CD14-positive monocyte (primary cell): ENCODE results near the gene SPRN. TPM values are rescaled to one million over a fixed set of nuclear protein-coding genes. Genes with fewer than 3 reads are reported as not detected.

ENCODE experiments used
- DNase-seq, 3 donors: peaks; one replicate each; pipeline ENCODE4 v3.0.0-alpha.2; 2011 to 2022
- H2AFZ ChIP-seq: 2 replicates; pipeline ENCODE4 v1.6.0; 2012; ENCODE audit warnings: mild to moderate bottlenecking, low read depth, low read length, inconsistent platforms; ENCODE audit not compliant: insufficient read depth, poor library complexity, severe bottlenecking
- H3K27ac ChIP-seq, 2 donors: 1 replicate in 1 of 2; 2 replicates in 1 of 2; pipeline ENCODE4 v1.5.1; 2012 to 2013; ENCODE audit warnings: low read length in 2 of 2, control low read depth in 1 of 2, inconsistent platforms in 1 of 2, low read depth in 1 of 2, mild to moderate bottlenecking in 1 of 2
- H3K27me3 ChIP-seq, 2 donors: one replicate each; pipeline versions ENCODE4 v1.6.0 to v1.6.1; 2011 to 2013; ENCODE audit warnings: low read length in 2 of 2; ENCODE audit not compliant: control insufficient read depth in 2 of 2, insufficient read depth in 2 of 2
- H3K36me3 ChIP-seq, 2 donors: replicated peaks in 1 of 2; 1 replicate in 1 of 2; 2 replicates in 1 of 2; pipeline versions ENCODE4 v1.5.1 to v1.6.1; 2012 to 2013; ENCODE audit warnings: low read length in 2 of 2, control low read depth in 1 of 2, inconsistent platforms in 1 of 2, mild to moderate bottlenecking in 1 of 2; ENCODE audit not compliant: insufficient read depth in 2 of 2, control insufficient read depth in 1 of 2
- H3K4me1 ChIP-seq, 2 donors: 1 replicate in 1 of 2; 2 replicates in 1 of 2; pipeline versions ENCODE4 v1.5.1 to v1.6.1; 2012 to 2013; ENCODE audit warnings: low read length in 2 of 2, control low read depth in 1 of 2, inconsistent platforms in 1 of 2, mild to moderate bottlenecking in 1 of 2, moderate library complexity in 1 of 2; ENCODE audit not compliant: insufficient read depth in 2 of 2, control insufficient read depth in 1 of 2
- H3K4me2 ChIP-seq: replicated peaks from 2 replicates; pipeline ENCODE3; 2012; ENCODE audit warnings: low read length, moderate library complexity, mild to moderate bottlenecking; ENCODE audit not compliant: poor library complexity, severe bottlenecking; ENCODE audit errors: extremely low read depth
- H3K4me3 ChIP-seq, 3 experiments: fragments of 200-600 bp in 1 of 3; sonication (generic) in 1 of 3; replicated peaks in 1 of 3; 1 replicate in 2 of 3; 2 replicates in 1 of 3; pipeline ENCODE4 v1.5.1; 2011 to 2013; ENCODE audit warnings: low read length in 3 of 3, mild to moderate bottlenecking in 3 of 3, control low read depth in 2 of 3, low read depth in 2 of 3, inconsistent platforms in 1 of 3, moderate library complexity in 1 of 3
- H3K79me2 ChIP-seq: 2 replicates; pipeline ENCODE4 v1.6.0; 2012; ENCODE audit warnings: mild to moderate bottlenecking, control low read depth, inconsistent platforms, low read length, moderate library complexity; ENCODE audit not compliant: insufficient read depth
- H3K9ac ChIP-seq: 2 replicates; pipeline ENCODE4 v1.6.0; 2017; ENCODE audit warnings: low read length, mild to moderate bottlenecking; ENCODE audit not compliant: insufficient read depth, poor library complexity, severe bottlenecking
- H3K9me3 ChIP-seq, 2 donors: replicated peaks in 1 of 2; 1 replicate in 1 of 2; 2 replicates in 1 of 2; pipeline versions ENCODE4 v1.5.1 to v1.6.1; 2012 to 2013; ENCODE audit warnings: low read length in 2 of 2, control low read depth in 1 of 2; ENCODE audit not compliant: control insufficient read depth in 1 of 2, insufficient read depth in 1 of 2
- H4K20me1 ChIP-seq: 2 replicates; pipeline ENCODE4 v1.6.0; 2012; ENCODE audit warnings: mild to moderate bottlenecking, low read length, control low read depth, moderate library complexity; ENCODE audit not compliant: insufficient read depth
- H3K27ac Mint-ChIP-seq, 7 donors: one replicate each; pipeline ENCODE4 v1.8.0; 2020; ENCODE audit warnings: mild to moderate bottlenecking in 7 of 7, mixed read lengths in 7 of 7, moderate library complexity in 6 of 7, inconsistent platforms in 2 of 7
- H3K27me3 Mint-ChIP-seq, 3 donors: one replicate each; pipeline ENCODE4 v1.8.0; 2021 to 2022; ENCODE audit warnings: low read depth in 3 of 3, mild to moderate bottlenecking in 3 of 3, mixed read lengths in 3 of 3, moderate library complexity in 3 of 3, inconsistent platforms in 1 of 3
- H3K36me3 Mint-ChIP-seq, 2 donors: one replicate each; pipeline ENCODE4 v1.8.0; 2020; ENCODE audit warnings: mixed read lengths in 2 of 2, inconsistent platforms in 1 of 2, mild to moderate bottlenecking in 1 of 2
- H3K4me1 Mint-ChIP-seq: one replicate; pipeline ENCODE4 v1.8.0; 2020; ENCODE audit warnings: mild to moderate bottlenecking, mixed read lengths
- H3K4me3 Mint-ChIP-seq, 2 donors: one replicate each; pipeline ENCODE4 v1.8.0; 2020; ENCODE audit warnings: mild to moderate bottlenecking in 2 of 2, mixed read lengths in 2 of 2, moderate library complexity in 1 of 2
- H3K9me3 Mint-ChIP-seq, 7 donors: one replicate each; pipeline ENCODE4 v1.8.0; 2020 to 2022; ENCODE audit warnings: mixed read lengths in 7 of 7, mild to moderate bottlenecking in 6 of 7, moderate library complexity in 6 of 7, inconsistent platforms in 2 of 7
- CTCF ChIP-seq: fragments of 200-600 bp; IDR thresholded peaks from one replicate; pipeline ENCODE4 v1.8.0; 2022; ENCODE audit warnings: antibody characterized with exemption, mild to moderate bottlenecking
- WGBS: methylation state at CpG from one replicate; pipeline ENCODE4 v1.1.5; 2013; ENCODE audit warnings: missing lambda C conversion rate; ENCODE audit not compliant: insufficient coverage; 5-methylcytosine and 5-hydroxymethylcytosine counted together
- intact Hi-C, 2 donors: fragments of 100-400 bp; cut with micrococcal nuclease; formaldehyde crosslinking; loops; one replicate each; pipeline versions ENCODE4 v1.15.0 to v1.15.1; 2023
- polyA plus RNA-seq, 3 donors: library from polyadenylated mRNA; depleted of rRNA in 1 of 3; unstranded in 2 of 3; stranded (reverse) in 1 of 3; fragments of 300-500 nt in 2 of 3; fragments of >200 nt in 1 of 3; fragmentation: Illumina TruSeq in 2 of 3; gene quantifications; 1 replicate in 2 of 3; 2 replicates in 1 of 3; pipeline ENCODE4 v1.2.3, GENCODE V29; 2012 to 2021

SPRN gene
- polyA plus RNA-seq, 3 donors: not detected

GRCh38 chr10:133385214-133385613 lies 39.2 kb downstream of the SPRN start:
- TF ChIP-seq CTCF: no peak

GRCh38 chr10:133384071-133384470 lies 40.4 kb downstream of the SPRN start:
- H3K9ac ChIP-seq: no peak overlapping the region
- no peaks in the 10 kb centered on the region for H3K79me2 ChIP-seq
- H3K4me1 ChIP-seq: peaks cover 29 to 35% of the 10 kb centered on the region in 2 donors
- peaks cover 18 to 25% of the 10 kb centered on the region in 2 donors for H3K36me3 Mint-ChIP-seq
- no peak overlapping the region for H3K4me3 Mint-ChIP-seq
- H3K36me3 ChIP-seq: no peaks in the 10 kb centered on the region
- no peak for TF ChIP-seq CTCF
- peaks cover 6 to 16% (median 9%) of the 10 kb centered on the region in 3 donors for H3K27me3 Mint-ChIP-seq
- no peak overlapping the region for H3K27ac Mint-ChIP-seq
- no peak for DNase-seq
- H3K9me3 ChIP-seq: no peaks in the 10 kb centered on the region
- intact Hi-C loops: no loop called here
- no peaks in the 10 kb centered on the region for H4K20me1 ChIP-seq
- no peak overlapping the region for H2AFZ ChIP-seq
- 92% methylated on average over 13 of the region's 13 CpGs for WGBS
- H3K27me3 ChIP-seq: peaks cover 0 to 4% of the 10 kb centered on the region in 2 donors
- peaks cover 0 to 2% (median 0%) of the 10 kb centered on the region in 7 donors for H3K9me3 Mint-ChIP-seq
- no peak overlapping the region for H3K27ac ChIP-seq
- peaks cover 30% of the 10 kb centered on the region for H3K4me1 Mint-ChIP-seq
- H3K4me3 ChIP-seq: no peak overlapping the region
- H3K4me2 ChIP-seq: no peak overlapping the region

More at GRCh38 chr10:133385214-133385613, 39.2 kb downstream of the SPRN start:
- Histone ChIP-seq H3K36me3 (no peaks in the 10 kb centered on the region), H3K9me3 (no peaks in the 10 kb centered on the region), H3K27ac (no peak overlapping the region), H4K20me1 (no peaks in the 10 kb centered on the region), H3K79me2 (no peaks in the 10 kb centered on the region), H2AFZ (no peak overlapping the region), H3K27me3 (no peaks in the 10 kb centered on the region), H3K4me3 (no peak overlapping the region), H3K9ac (no peak overlapping the region), H3K4me2 (no peak overlapping the region), H3K4me1 (peaks cover 32 to 35% of the 10 kb centered on the region in 2 donors)
- Mint-ChIP-seq H3K27ac (no peak overlapping the region), H3K4me3 (no peak overlapping the region), H3K36me3 (peaks cover 18 to 25% of the 10 kb centered on the region in 2 donors), H3K9me3 (peaks cover 0 to 2% (median 0%) of the 10 kb centered on the region in 7 donors), H3K27me3 (peaks cover 6 to 10% (median 7%) of the 10 kb centered on the region in 3 donors), H3K4me1 (peaks cover 35% of the 10 kb centered on the region)
- WGBS: no CpG with 5 or more reads among the region's 2 CpGs
- intact Hi-C loops: no loop called here
- DNase-seq: no peak
